Activated T-helper 2 cell treated with anti-CD3 and anti-CD28 coated beads, Interferon-gamma antibody, Interleukin-2, Interleukin-4, amounts not matched to agents 10 μg/mL and 5 μg/mL and 100 μg/mL, durations not matched to agents 14 hours and 24 hours and 36 hours (primary cell): ENCODE results near the gene CAVIN1. TPM values are rescaled to one million over a fixed set of nuclear protein-coding genes. Genes with fewer than 3 reads are reported as not detected.
"Not testable (repeated sequence)": the region's sequence is repeated elsewhere in the genome, so short reads cannot be mapped to it uniquely, and the experiment has no call there.

Source experiments
- DNase-seq: peaks from one replicate; pipeline ENCODE4 v3.0.0; 2021; ENCODE audit warnings: low spot score
- H3K27ac Mint-ChIP-seq: one replicate; pipeline ENCODE4 v1.8.0; 2021; ENCODE audit warnings: mixed read lengths
- H3K27me3 Mint-ChIP-seq: one replicate; pipeline ENCODE4 v1.8.0; 2021; ENCODE audit warnings: low read depth, mixed read lengths
- H3K36me3 Mint-ChIP-seq: one replicate; pipeline ENCODE4 v1.8.0; 2021; ENCODE audit warnings: low read depth, mixed read lengths
- H3K4me1 Mint-ChIP-seq: one replicate; pipeline ENCODE4 v1.8.0; 2021; ENCODE audit warnings: low read depth, mixed read lengths
- H3K4me3 Mint-ChIP-seq: one replicate; pipeline ENCODE4 v1.8.0; 2021; ENCODE audit warnings: low read depth, mild to moderate bottlenecking, moderate library complexity, mixed read lengths
- H3K9me3 Mint-ChIP-seq: one replicate; pipeline ENCODE4 v1.8.0; 2021; ENCODE audit warnings: mixed read lengths
- intact Hi-C: fragments of 100-400 bp; cut with micrococcal nuclease; formaldehyde crosslinking; loops from one replicate; pipeline ENCODE4 v1.15.1; 2023
- total RNA-seq: library from RNA; stranded (reverse); gene quantifications from 2 replicates; pipeline ENCODE4 v1.2.3, GENCODE V29; 2022

Gene CAVIN1
- total RNA-seq, 1 donor from 2014 or later = 3.8 TPM

- DNase-seq = no peak
- peaks cover 18% of the 10 kb centered on the region for H3K4me1 Mint-ChIP-seq
- no peaks in the 10 kb centered on the region for H3K9me3 Mint-ChIP-seq
- intact Hi-C loops = no loop called here
- H3K27ac Mint-ChIP-seq = no peak overlapping the region
- peak overlapping the region; percentile 5 for H3K4me3 Mint-ChIP-seq
- H3K27me3 Mint-ChIP-seq = peaks cover 52% of the 10 kb centered on the region
- H3K36me3 Mint-ChIP-seq = peaks cover 3% of the 10 kb centered on the region
These were observed 710 bp upstream of the CAVIN1 start for GRCh38 chr17:42423766-42424165.

GRCh38 chr17:42422412-42422957 lies 571 bp downstream of the CAVIN1 start:
- no peak for DNase-seq
- H3K4me1 Mint-ChIP-seq = peaks cover 18% of the 10 kb centered on the region
- H3K27ac Mint-ChIP-seq = no peak overlapping the region
- peak overlapping the region; percentile 81 for H3K4me3 Mint-ChIP-seq
- intact Hi-C loops = no loop called here
- no peaks in the 10 kb centered on the region for H3K9me3 Mint-ChIP-seq
- peaks cover 3% of the 10 kb centered on the region for H3K36me3 Mint-ChIP-seq
- peaks cover 42% of the 10 kb centered on the region for H3K27me3 Mint-ChIP-seq

- Mint-ChIP-seq H3K36me3 (peaks cover 3% of the 10 kb centered on the region), H3K4me1 (peaks cover 18% of the 10 kb centered on the region), H3K27ac (no peak overlapping the region), H3K27me3 (peaks cover 42% of the 10 kb centered on the region), H3K9me3 (no peaks in the 10 kb centered on the region), H3K4me3 (peak overlapping the region; percentile 64)
- intact Hi-C loops = no loop called here
- no peak for DNase-seq
These were observed 1.3 kb downstream of the CAVIN1 start for GRCh38 chr17:42421507-42422338.

GRCh38 chr17:42421136-42421506 lies 1.9 kb downstream of the CAVIN1 start:
- peaks cover 3% of the 10 kb centered on the region for H3K36me3 Mint-ChIP-seq
- H3K27me3 Mint-ChIP-seq = peaks cover 42% of the 10 kb centered on the region
- intact Hi-C loops = no loop called here
- no peak overlapping the region for H3K27ac Mint-ChIP-seq
- peaks cover 18% of the 10 kb centered on the region for H3K4me1 Mint-ChIP-seq
- no peak for DNase-seq
- H3K9me3 Mint-ChIP-seq = no peaks in the 10 kb centered on the region
- peak overlapping the region; percentile 64 for H3K4me3 Mint-ChIP-seq

GRCh38 chr17:42417981-42418380 lies 5.1 kb downstream of the CAVIN1 start:
- H3K36me3 Mint-ChIP-seq, DNase-seq, H3K4me3 Mint-ChIP-seq, H3K27ac Mint-ChIP-seq, H3K9me3 Mint-ChIP-seq, intact Hi-C loops: not testable (repeated sequence)
- H3K27me3 Mint-ChIP-seq = peaks cover 26% of the 10 kb centered on the region
- H3K4me1 Mint-ChIP-seq = peaks cover 23% of the 10 kb centered on the region

- intact Hi-C loops = no loop called here
- no peak for DNase-seq
- Mint-ChIP-seq H3K9me3 (no peaks in the 10 kb centered on the region), H3K4me3 (no peak overlapping the region), H3K27ac (no peak overlapping the region), H3K36me3 (no peaks in the 10 kb centered on the region), H3K4me1 (peaks cover 11% of the 10 kb centered on the region), H3K27me3 (peaks cover 8% of the 10 kb centered on the region)
These were observed 8.2 kb downstream of the CAVIN1 start for GRCh38 chr17:42414704-42415409.

GRCh38 chr17:42413464-42414040 lies 9.5 kb downstream of the CAVIN1 start:
- H3K4me1 Mint-ChIP-seq = peaks cover 5% of the 10 kb centered on the region

GRCh38 chr17:42411905-42412679 lies 11.0 kb downstream of the CAVIN1 start:
- intact Hi-C loops = no loop called here
- Mint-ChIP-seq H3K9me3 (no peaks in the 10 kb centered on the region), H3K27ac (no peak overlapping the region), H3K27me3 (peaks cover 6% of the 10 kb centered on the region), H3K4me3 (no peak overlapping the region), H3K36me3 (no peaks in the 10 kb centered on the region), H3K4me1 (peaks cover 8% of the 10 kb centered on the region)
- DNase-seq = no peak

More at GRCh38 chr17:42413464-42414040, 9.5 kb downstream of the CAVIN1 start:
- no peak overlapping the region for H3K27ac Mint-ChIP-seq
- no peak for DNase-seq
- H3K9me3 Mint-ChIP-seq = no peaks in the 10 kb centered on the region
- intact Hi-C loops = no loop called here
- peaks cover 6% of the 10 kb centered on the region for H3K27me3 Mint-ChIP-seq
- no peaks in the 10 kb centered on the region for H3K36me3 Mint-ChIP-seq
- no peak overlapping the region for H3K4me3 Mint-ChIP-seq

GRCh38 chr17:42411361-42411760 lies 11.7 kb downstream of the CAVIN1 start:
- DNase-seq = no peak
- H3K27ac Mint-ChIP-seq = no peak overlapping the region
- H3K4me3 Mint-ChIP-seq = no peak overlapping the region

GRCh38 chr17:42410319-42410685 lies 12.8 kb downstream of the CAVIN1 start:
- H3K36me3 Mint-ChIP-seq = no peaks in the 10 kb centered on the region
- H3K27ac Mint-ChIP-seq = no peak overlapping the region
- no peaks in the 10 kb centered on the region for H3K9me3 Mint-ChIP-seq
- DNase-seq = no peak
- intact Hi-C loops = no loop called here
- H3K4me3 Mint-ChIP-seq = no peak overlapping the region
- H3K27me3 Mint-ChIP-seq = peaks cover 3% of the 10 kb centered on the region
- H3K4me1 Mint-ChIP-seq = peaks cover 8% of the 10 kb centered on the region

More at GRCh38 chr17:42411361-42411760, 11.7 kb downstream of the CAVIN1 start:
- Mint-ChIP-seq H3K36me3 (no peaks in the 10 kb centered on the region), H3K9me3 (no peaks in the 10 kb centered on the region), H3K27me3 (peaks cover 6% of the 10 kb centered on the region), H3K4me1 (peaks cover 8% of the 10 kb centered on the region)
- intact Hi-C loops = no loop called here

- H3K27ac Mint-ChIP-seq = no peak overlapping the region
- no peaks in the 10 kb centered on the region for H3K9me3 Mint-ChIP-seq
- peaks cover 3% of the 10 kb centered on the region for H3K4me1 Mint-ChIP-seq
- H3K4me3 Mint-ChIP-seq = no peak overlapping the region
- no peak for DNase-seq
- intact Hi-C loops = loop anchor here (10.0 kb wide), 2 partner anchors 115 to 185 kb away; no protein-coding TSS in a partner anchor
- no peaks in the 10 kb centered on the region for H3K36me3 Mint-ChIP-seq
- peaks cover 3% of the 10 kb centered on the region for H3K27me3 Mint-ChIP-seq
These were observed 13.3 kb downstream of the CAVIN1 start for GRCh38 chr17:42409523-42410318.
